ENCODE data around the gene AQP7. TPM values are rescaled to one million over a fixed set of nuclear protein-coding genes. Genes with fewer than 3 reads are reported as not detected.

Gene AQP7
- total and polyA plus RNA-seq, 2 donors (not counting 1 experiment from before 2014, with no cell fraction given): not detected

- Histone ChIP-seq H3K4me1 (ENCODE audit: control insufficient read depth in 2 of 2, insufficient read depth in 2 of 2, low read length in 2 of 2) (no peaks in the 10 kb centered on the region), H4K20me1 (ENCODE audit: control insufficient read depth, insufficient read depth, low read length, poor library complexity, severe bottlenecking) (no peaks in the 10 kb centered on the region), H2AFZ (ENCODE audit: insufficient read depth, low read depth, low read length, poor library complexity, severe bottlenecking) (no peak overlapping the region), H3K9me3 (ENCODE audit: control extremely low read depth in 1 of 3, control insufficient read depth in 2 of 3, insufficient read depth in 1 of 3, low read length in 2 of 3) (no peaks in the 10 kb centered on the region), H3K9ac (ENCODE audit: low read length) (no peak overlapping the region), H3K79me2 (ENCODE audit: control insufficient read depth, insufficient read depth, low read length) (no peaks in the 10 kb centered on the region), H3K4me2 (replicated peaks; ENCODE audit: low read depth, low read length, poor library complexity, severe bottlenecking) (no peak overlapping the region), H3K4me3 (ENCODE audit: control extremely low read depth in 1 of 5, extremely low read depth in 1 of 5, insufficient read depth in 1 of 5, low read depth in 2 of 5, low read length in 4 of 5) (no peak overlapping the region), H3K27ac (ENCODE audit: low read length in 2 of 2) (no peak overlapping the region), H3K27me3 (replicated peaks in 1 of 4; ENCODE audit: control extremely low read depth in 1 of 4, control insufficient read depth in 3 of 4, insufficient read depth in 4 of 4, low read length in 3 of 4) (no peaks in the 10 kb centered on the region), H3K36me3 (replicated peaks in 1 of 2; ENCODE audit: control extremely low read depth in 1 of 2, control insufficient read depth in 1 of 2, extremely low read depth in 1 of 2, insufficient read depth in 2 of 2, low read length in 1 of 2) (no peaks in the 10 kb centered on the region)
- TF ChIP-seq CTCF (IDR thresholded peaks at IDR 0.05) (no peak), EZH2 (IDR thresholded peaks at IDR 0.05; ENCODE audit: borderline replicate concordance, insufficient read depth, low read depth, low read length, poor library complexity, severe bottlenecking) (no peak)
- H3K4me3 Mint-ChIP-seq: no peak overlapping the region
- ATAC-seq (ENCODE audit: low read depth) (no peak), DNase-seq (no peak)
- H3K27ac Mint-ChIP-seq: no peak overlapping the region
- H3K27me3 Mint-ChIP-seq: no peaks in the 10 kb centered on the region
- ChIA-PET CTCF (no interaction called here), POLR2A (no interaction called here)
- WGBS (ENCODE audit: insufficient coverage): 84% methylated on average over 4 of the region's 11 CpGs
- H3K9me3 Mint-ChIP-seq (ENCODE audit: insufficient read depth): no peaks in the 10 kb centered on the region
- intact Hi-C loops (cut with micrococcal nuclease): no loop called here
- H3K4me1 Mint-ChIP-seq: no peaks in the 10 kb centered on the region
Measured at GRCh38 chr9:33381231-33381791, 21.1 kb downstream of the AQP7 start.

GRCh38 chr9:33380390-33381094 lies 21.8 kb downstream of the AQP7 start:
- no peaks in the 10 kb centered on the region for H3K79me2 ChIP-seq (ENCODE audit: control insufficient read depth, insufficient read depth, low read length)
- no peaks in the 10 kb centered on the region for H3K27me3 ChIP-seq (replicated peaks in 1 of 4; ENCODE audit: control extremely low read depth in 1 of 4, control insufficient read depth in 3 of 4, insufficient read depth in 4 of 4, low read length in 3 of 4)
- H4K20me1 ChIP-seq (ENCODE audit: control insufficient read depth, insufficient read depth, low read length, poor library complexity, severe bottlenecking): no peaks in the 10 kb centered on the region
- no peak overlapping the region for H3K4me2 ChIP-seq (replicated peaks; ENCODE audit: low read depth, low read length, poor library complexity, severe bottlenecking)
- POLR2A ChIA-PET: no interaction called here
- H3K4me3 Mint-ChIP-seq: no peak overlapping the region
- intact Hi-C loops (cut with micrococcal nuclease): no loop called here
- no peaks in the 10 kb centered on the region for H3K9me3 Mint-ChIP-seq (ENCODE audit: insufficient read depth)
- ATAC-seq (ENCODE audit: low read depth) (no peak), DNase-seq (no peak)
- no peak overlapping the region for H3K27ac ChIP-seq (ENCODE audit: low read length in 2 of 2)
- no peaks in the 10 kb centered on the region for H3K4me1 ChIP-seq (ENCODE audit: control insufficient read depth in 2 of 2, insufficient read depth in 2 of 2, low read length in 2 of 2)
- WGBS (ENCODE audit: insufficient coverage): 93% methylated on average over 5 of the region's 5 CpGs
- H3K4me1 Mint-ChIP-seq: no peaks in the 10 kb centered on the region
- no peak overlapping the region for H3K4me3 ChIP-seq (ENCODE audit: control extremely low read depth in 1 of 5, extremely low read depth in 1 of 5, insufficient read depth in 1 of 5, low read depth in 2 of 5, low read length in 4 of 5)
- no peak overlapping the region for H3K27ac Mint-ChIP-seq
- H2AFZ ChIP-seq (ENCODE audit: insufficient read depth, low read depth, low read length, poor library complexity, severe bottlenecking): no peak overlapping the region
- no peak overlapping the region for H3K9ac ChIP-seq (ENCODE audit: low read length)
- no peaks in the 10 kb centered on the region for H3K27me3 Mint-ChIP-seq
- H3K9me3 ChIP-seq (ENCODE audit: control extremely low read depth in 1 of 3, control insufficient read depth in 2 of 3, insufficient read depth in 1 of 3, low read length in 2 of 3): no peaks in the 10 kb centered on the region
- CTCF ChIA-PET: no interaction called here
- no peaks in the 10 kb centered on the region for H3K36me3 ChIP-seq (replicated peaks in 1 of 2; ENCODE audit: control extremely low read depth in 1 of 2, control insufficient read depth in 1 of 2, extremely low read depth in 1 of 2, insufficient read depth in 2 of 2, low read length in 1 of 2)
- TF ChIP-seq EZH2 (IDR thresholded peaks at IDR 0.05; ENCODE audit: borderline replicate concordance, insufficient read depth, low read depth, low read length, poor library complexity, severe bottlenecking): no peak
- no peak for TF ChIP-seq CTCF (IDR thresholded peaks at IDR 0.05)

Data from B cell (primary cell).